ENCODE measurements around the gene FAM25G.

FAM25G gene

DNA sequence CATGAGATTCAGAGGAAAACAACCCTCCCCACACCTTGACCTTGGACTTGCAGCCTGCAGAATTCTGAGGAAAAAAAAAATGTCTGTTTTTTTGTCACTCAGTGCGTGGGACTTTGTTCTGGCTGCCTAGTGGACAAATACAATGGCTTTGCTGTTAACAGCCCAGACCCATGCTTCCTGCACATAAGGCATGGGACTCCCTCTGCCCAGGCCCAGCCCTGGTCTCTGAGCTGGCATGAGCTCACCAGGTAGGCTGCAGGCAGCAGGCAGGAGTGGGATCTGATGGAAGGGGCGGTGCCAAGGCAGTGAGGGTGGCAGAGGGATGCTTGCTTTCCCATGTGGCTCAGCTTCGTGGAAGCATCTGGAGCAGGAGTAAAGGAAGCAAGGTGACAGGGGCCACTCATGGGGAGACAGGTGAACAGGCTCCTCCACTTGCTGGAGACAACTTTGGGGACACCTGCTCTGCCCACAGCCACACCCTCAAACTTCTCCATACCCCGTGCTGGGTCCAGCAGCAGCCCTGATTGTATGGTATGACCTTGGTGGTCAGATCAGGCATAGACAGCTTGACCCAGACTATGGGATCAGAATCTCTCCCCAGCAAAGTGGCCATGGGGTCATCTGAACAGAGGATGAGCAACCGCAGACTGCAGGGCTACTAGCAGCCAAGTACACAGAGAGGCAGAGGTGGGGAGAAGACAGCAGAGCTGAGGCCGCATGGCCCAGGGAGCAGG lies 34.5 kb downstream of the FAM25G start:
- CTCF ChIA-PET: no interaction called here
- Histone ChIP-seq H3K4me3 (ENCODE audit: low read depth, low read length) (no peak overlapping the region), H3K9me3 (ENCODE audit: control insufficient read depth, insufficient read depth, low read depth, low read length) (no peaks in the 10 kb centered on the region), H3K27ac (ENCODE audit: extremely low read depth, low read depth, low read length) (no peak overlapping the region), H3K36me3 (ENCODE audit: control insufficient read depth in 2 of 2, insufficient read depth in 1 of 2, low read length in 2 of 2) (no peaks in the 10 kb centered on the region), H3K4me1 (ENCODE audit: control insufficient read depth, insufficient read depth, low read length) (no peaks in the 10 kb centered on the region)
- POLR2A ChIA-PET: interaction anchor here (1.1 kb wide), 1 partner anchor 73 kb away, joined by 3 read pairs; the partner anchor contains the start of gene ZNF488
- TF ChIP-seq ZNF624 (tag by site-specific recombination; IDR thresholded peaks at IDR 0.05) (no peak), ZNF629 (tag by site-specific recombination; IDR thresholded peaks at IDR 0.05) (no peak), ZNF391 (tag by site-specific recombination; IDR thresholded peaks at IDR 0.05; ENCODE audit: borderline replicate concordance, low read depth) (no peak), ZNF174 (tag by site-specific recombination; IDR thresholded peaks at IDR 0.05) (no peak), IKZF3 (tag by site-specific recombination; IDR thresholded peaks at IDR 0.05) (no peak), ZBTB17 (tag by site-specific recombination; IDR thresholded peaks at IDR 0.05) (no peak), YY1 (tag by site-specific recombination; IDR thresholded peaks at IDR 0.05) (no peak), ZNF10 (tag by site-specific recombination; IDR thresholded peaks at IDR 0.05) (no peak), ZNF518A (tag by site-specific recombination; conservative IDR thresholded peaks at IDR 0.05; ENCODE audit: low read depth) (no peak), ZNF341 (tag by site-specific recombination; IDR thresholded peaks at IDR 0.05; ENCODE audit: low read depth) (no peak)
- TF ChIP-seq, protein P1, sequence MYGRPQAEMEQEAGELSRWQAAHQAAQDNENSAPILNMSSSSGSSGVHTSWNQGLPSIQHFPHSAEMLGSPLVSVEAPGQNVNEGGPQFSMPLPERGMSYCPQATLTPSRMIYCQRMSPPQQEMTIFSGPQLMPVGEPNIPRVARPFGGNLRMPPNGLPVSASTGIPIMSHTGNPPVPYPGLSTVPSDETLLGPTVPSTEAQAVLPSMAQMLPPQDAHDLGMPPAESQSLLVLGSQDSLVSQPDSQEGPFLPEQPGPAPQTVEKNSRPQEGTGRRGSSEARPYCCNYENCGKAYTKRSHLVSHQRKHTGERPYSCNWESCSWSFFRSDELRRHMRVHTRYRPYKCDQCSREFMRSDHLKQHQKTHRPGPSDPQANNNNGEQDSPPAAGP (tag by site-specific recombination; IDR thresholded peaks at IDR 0.05): no peak

DNA sequence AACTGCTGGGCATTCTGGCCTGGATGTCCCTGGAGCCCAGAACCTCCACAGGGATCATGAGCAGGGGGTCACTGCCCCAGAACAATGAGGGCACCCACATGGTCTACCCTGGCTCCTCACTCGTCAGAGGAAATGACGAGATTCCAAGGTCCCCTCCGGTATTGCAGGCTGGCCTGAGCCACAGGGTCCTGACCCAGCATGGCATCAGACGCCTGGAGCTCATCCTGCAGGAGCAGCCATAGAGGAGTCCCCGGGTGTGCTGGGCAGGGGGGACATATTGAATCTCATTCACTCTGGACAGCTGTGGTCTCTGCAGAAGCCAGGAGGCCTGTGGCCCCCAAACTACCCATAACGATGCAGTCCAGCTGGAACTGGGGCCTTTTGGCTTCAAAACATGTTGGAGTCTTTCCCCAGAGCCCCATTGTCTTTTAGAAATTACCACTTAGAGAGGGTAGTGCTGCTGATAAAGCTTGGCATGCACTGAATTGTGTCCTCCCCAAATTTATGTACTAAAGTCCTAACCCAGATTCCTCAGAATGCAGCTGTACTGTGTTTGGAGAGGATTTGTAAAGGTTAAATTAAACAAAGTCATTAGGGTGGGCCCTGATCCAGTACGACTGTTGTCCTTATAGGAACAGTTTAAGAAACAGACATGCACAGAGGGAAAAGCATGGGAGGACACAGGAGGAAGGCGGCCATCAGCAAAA lies 35.3 kb downstream of the FAM25G start:
- Histone ChIP-seq H3K4me1 (ENCODE audit: control insufficient read depth, insufficient read depth, low read length) (no peaks in the 10 kb centered on the region), H3K4me3 (ENCODE audit: low read depth, low read length) (no peak overlapping the region), H3K9me3 (ENCODE audit: control insufficient read depth, insufficient read depth, low read depth, low read length) (no peaks in the 10 kb centered on the region), H3K27ac (ENCODE audit: extremely low read depth, low read depth, low read length) (no peak overlapping the region), H3K36me3 (ENCODE audit: control insufficient read depth in 2 of 2, insufficient read depth in 1 of 2, low read length in 2 of 2) (no peaks in the 10 kb centered on the region)
- ChIA-PET POLR2A (interaction anchor here (1.1 kb wide), 1 partner anchor 72 kb away, joined by 3 read pairs; the partner anchor contains the start of gene ZNF488), CTCF (no interaction called here)
- TF ChIP-seq SP3 (tag by site-specific recombination; IDR thresholded peaks at IDR 0.05) (no peak), ZFHX2 (tag by site-specific recombination; conservative IDR thresholded peaks at IDR 0.05) (no peak), KLF16 (tag by site-specific recombination; IDR thresholded peaks at IDR 0.05) (no peak), IKZF3 (tag by site-specific recombination; IDR thresholded peaks at IDR 0.05) (no peak), ZNF394 (tag by site-specific recombination; IDR thresholded peaks at IDR 0.05; ENCODE audit: borderline replicate concordance) (no peak), ZSCAN16 (tag by site-specific recombination; IDR thresholded peaks at IDR 0.05) (no peak), ZNF202 (tag by site-specific recombination; IDR thresholded peaks at IDR 0.05; ENCODE audit: borderline replicate concordance) (no peak), ZNF518A (tag by site-specific recombination; conservative IDR thresholded peaks at IDR 0.05; ENCODE audit: low read depth) (no peak)
- TF ChIP-seq, protein P2, sequence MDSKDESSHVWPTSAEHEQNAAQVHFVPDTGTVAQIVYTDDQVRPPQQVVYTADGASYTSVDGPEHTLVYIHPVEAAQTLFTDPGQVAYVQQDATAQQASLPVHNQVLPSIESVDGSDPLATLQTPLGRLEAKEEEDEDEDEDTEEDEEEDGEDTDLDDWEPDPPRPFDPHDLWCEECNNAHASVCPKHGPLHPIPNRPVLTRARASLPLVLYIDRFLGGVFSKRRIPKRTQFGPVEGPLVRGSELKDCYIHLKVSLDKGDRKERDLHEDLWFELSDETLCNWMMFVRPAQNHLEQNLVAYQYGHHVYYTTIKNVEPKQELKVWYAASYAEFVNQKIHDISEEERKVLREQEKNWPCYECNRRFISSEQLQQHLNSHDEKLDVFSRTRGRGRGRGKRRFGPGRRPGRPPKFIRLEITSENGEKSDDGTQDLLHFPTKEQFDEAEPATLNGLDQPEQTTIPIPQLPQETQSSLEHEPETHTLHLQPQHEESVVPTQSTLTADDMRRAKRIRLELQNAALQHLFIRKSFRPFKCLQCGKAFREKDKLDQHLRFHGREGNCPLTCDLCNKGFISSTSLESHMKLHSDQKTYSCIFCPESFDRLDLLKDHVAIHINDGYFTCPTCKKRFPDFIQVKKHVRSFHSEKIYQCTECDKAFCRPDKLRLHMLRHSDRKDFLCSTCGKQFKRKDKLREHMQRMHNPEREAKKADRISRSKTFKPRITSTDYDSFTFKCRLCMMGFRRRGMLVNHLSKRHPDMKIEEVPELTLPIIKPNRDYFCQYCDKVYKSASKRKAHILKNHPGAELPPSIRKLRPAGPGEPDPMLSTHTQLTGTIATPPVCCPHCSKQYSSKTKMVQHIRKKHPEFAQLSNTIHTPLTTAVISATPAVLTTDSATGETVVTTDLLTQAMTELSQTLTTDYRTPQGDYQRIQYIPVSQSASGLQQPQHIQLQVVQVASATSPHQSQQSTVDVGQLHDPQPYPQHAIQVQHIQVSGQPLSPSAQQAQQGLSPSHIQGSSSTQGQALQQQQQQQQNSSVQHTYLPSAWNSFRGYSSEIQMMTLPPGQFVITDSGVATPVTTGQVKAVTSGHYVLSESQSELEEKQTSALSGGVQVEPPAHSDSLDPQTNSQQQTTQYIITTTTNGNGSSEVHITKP (tag by site-specific recombination; IDR thresholded peaks at IDR 0.05): no peak
